ENCODE measurements around the gene VPS52.

GRCh38 chr6:33321227-33321626 lies 49.6 kb upstream of the VPS52 start:
- TF ChIP-seq CTCF (IDR thresholded peaks at IDR 0.05 in 2 of 3, conservative IDR thresholded peaks at IDR 0.05 in 1 of 3; ENCODE audit: borderline replicate concordance in 1 of 3, insufficient read depth in 1 of 3, low read depth in 2 of 3, low read length in 2 of 3) (no peak), ZBTB33 (IDR thresholded peaks at IDR 0.05; ENCODE audit: extremely low read depth, insufficient replicate concordance, low read length) (no peak), TCF7L2 (IDR thresholded peaks at IDR 0.05; ENCODE audit: borderline replicate concordance, extremely low read depth, insufficient read depth, insufficient read length) (no peak), POLR2AphosphoS5 (IDR thresholded peaks at IDR 0.05; ENCODE audit: low read depth, low read length) (no peak), POLR2A (IDR thresholded peaks at IDR 0.05; ENCODE audit: borderline replicate concordance, extremely low read depth, insufficient read depth, insufficient read length) (no peak), YY1 (IDR thresholded peaks at IDR 0.05; ENCODE audit: extremely low read depth, insufficient replicate concordance, low read depth, low read length) (no peak)
- TF ChIP-seq, protein P1, sequence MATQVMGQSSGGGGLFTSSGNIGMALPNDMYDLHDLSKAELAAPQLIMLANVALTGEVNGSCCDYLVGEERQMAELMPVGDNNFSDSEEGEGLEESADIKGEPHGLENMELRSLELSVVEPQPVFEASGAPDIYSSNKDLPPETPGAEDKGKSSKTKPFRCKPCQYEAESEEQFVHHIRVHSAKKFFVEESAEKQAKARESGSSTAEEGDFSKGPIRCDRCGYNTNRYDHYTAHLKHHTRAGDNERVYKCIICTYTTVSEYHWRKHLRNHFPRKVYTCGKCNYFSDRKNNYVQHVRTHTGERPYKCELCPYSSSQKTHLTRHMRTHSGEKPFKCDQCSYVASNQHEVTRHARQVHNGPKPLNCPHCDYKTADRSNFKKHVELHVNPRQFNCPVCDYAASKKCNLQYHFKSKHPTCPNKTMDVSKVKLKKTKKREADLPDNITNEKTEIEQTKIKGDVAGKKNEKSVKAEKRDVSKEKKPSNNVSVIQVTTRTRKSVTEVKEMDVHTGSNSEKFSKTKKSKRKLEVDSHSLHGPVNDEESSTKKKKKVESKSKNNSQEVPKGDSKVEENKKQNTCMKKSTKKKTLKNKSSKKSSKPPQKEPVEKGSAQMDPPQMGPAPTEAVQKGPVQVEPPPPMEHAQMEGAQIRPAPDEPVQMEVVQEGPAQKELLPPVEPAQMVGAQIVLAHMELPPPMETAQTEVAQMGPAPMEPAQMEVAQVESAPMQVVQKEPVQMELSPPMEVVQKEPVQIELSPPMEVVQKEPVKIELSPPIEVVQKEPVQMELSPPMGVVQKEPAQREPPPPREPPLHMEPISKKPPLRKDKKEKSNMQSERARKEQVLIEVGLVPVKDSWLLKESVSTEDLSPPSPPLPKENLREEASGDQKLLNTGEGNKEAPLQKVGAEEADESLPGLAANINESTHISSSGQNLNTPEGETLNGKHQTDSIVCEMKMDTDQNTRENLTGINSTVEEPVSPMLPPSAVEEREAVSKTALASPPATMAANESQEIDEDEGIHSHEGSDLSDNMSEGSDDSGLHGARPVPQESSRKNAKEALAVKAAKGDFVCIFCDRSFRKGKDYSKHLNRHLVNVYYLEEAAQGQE (IDR thresholded peaks at IDR 0.05; ENCODE audit: low read depth) = no peak
- TF ChIP-seq, protein P2, sequence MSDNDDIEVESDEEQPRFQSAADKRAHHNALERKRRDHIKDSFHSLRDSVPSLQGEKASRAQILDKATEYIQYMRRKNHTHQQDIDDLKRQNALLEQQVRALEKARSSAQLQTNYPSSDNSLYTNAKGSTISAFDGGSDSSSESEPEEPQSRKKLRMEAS (IDR thresholded peaks at IDR 0.05) = no peak

Data from HCT116 (cell line).